HFF-Myc (cell line): ENCODE measurements around the gene B4GALT2.

Source experiments
- DNase-seq: peaks from one replicate; pipeline ENCODE4 v3.0.0-alpha.2; 2011; ENCODE audit warnings: low read depth; ENCODE audit errors: extremely low read depth
- H3K4me3 ChIP-seq: replicated peaks from 2 replicates; pipeline ENCODE4 v1.5.1; 2011; ENCODE audit warnings: low read depth, mild to moderate bottlenecking, control low read depth, low read length
- CTCF ChIP-seq: IDR thresholded peaks from 2 replicates; pipeline ENCODE4 v1.5.1; 2012; ENCODE audit warnings: mild to moderate bottlenecking, low read depth, low read length, control low read depth; ENCODE audit errors: missing control alignments

The B4GALT2 gene

GRCh38 chr1:43983253-43983899, 4.4 kb downstream of the B4GALT2 start:
- no peak overlapping the region for H3K4me3 ChIP-seq
- no peak for TF ChIP-seq CTCF
- no peak for DNase-seq

GRCh38 chr1:43984855-43985254, 5.8 kb downstream of the B4GALT2 start:
- no peak for TF ChIP-seq CTCF
- no peak for DNase-seq
- H3K4me3 ChIP-seq: no peak overlapping the region

GRCh38 chr1:43985984-43986595, 7.1 kb downstream of the B4GALT2 start:
- no peak for TF ChIP-seq CTCF
- DNase-seq: no peak
- no peak overlapping the region for H3K4me3 ChIP-seq

GRCh38 chr1:43986712-43987111, 7.7 kb downstream of the B4GALT2 start:
- TF ChIP-seq CTCF: no peak
- H3K4me3 ChIP-seq: no peak overlapping the region
- DNase-seq: no peak

GRCh38 chr1:43987159-43987902, 8.3 kb downstream of the B4GALT2 start:
- no peak for DNase-seq
- H3K4me3 ChIP-seq: no peak overlapping the region
- no peak for TF ChIP-seq CTCF

GRCh38 chr1:43990271-43991199, 11.5 kb downstream of the B4GALT2 start:
- TF ChIP-seq CTCF: peak; percentile 21
- no peak for DNase-seq
- H3K4me3 ChIP-seq: peak overlapping the region; percentile 50
